ENCODE results near the gene SGCA. TPM values are rescaled to one million over a fixed set of nuclear protein-coding genes. Genes with fewer than 3 reads are reported as not detected.
A peak's percentile ranks its signal among the peaks of the same experiment; 100 is the strongest.

SGCA gene
- total and polyA plus RNA-seq, 2 of the 8 experiments (the other 6 are each of a cell fraction or from before 2014, with no cell fraction given): 0.12 TPM; not detected in 1

DNA sequence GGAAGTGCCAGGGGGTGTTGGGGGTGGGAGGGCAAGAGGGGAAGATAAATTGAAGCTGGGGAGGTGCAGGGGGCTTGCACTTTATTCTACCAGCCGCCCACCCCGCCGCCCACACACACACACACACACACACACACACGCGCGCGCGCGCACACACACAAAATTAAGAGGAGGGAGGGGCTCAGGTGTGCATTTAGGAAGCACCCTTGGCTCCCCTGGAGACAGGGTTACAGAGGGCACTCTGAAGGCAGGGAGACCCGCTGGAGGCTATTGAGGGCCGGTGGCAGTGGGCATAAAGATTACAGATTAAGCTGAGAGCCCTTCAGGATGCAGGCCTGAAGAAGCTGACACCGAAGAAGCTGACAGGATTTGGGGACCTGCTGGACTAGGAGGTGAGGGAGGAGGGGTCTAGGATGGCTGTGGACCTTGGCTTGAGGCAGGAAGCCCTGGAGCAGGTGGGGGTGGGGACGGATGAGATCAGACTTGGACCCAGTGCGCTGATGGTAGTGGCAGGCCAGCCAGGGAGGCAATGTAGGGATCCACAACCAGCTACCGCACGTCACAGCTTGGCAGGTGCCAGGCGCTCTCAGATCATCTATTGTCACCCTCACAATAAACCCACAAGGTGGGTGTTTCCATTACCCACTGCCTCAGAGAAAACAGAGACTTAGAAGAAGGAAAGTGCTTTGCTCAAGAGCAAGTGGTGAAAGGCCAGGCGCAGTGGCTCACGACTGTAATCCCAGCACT, 35.1 kb upstream of the SGCA start:
- H4K20me1 ChIP-seq (replicated peaks in 1 of 2; ENCODE audit: control insufficient read depth in 1 of 2, insufficient read depth in 2 of 2, low read length in 2 of 2): peaks cover 0 to 1% of the 10 kb centered on the region in 2 experiments
- no peak overlapping the region for H4K91ac ChIP-seq (replicated peaks; ENCODE audit: insufficient read length, low read length)
- peaks cover 0 to 2% (median 0%) of the 10 kb centered on the region in 4 experiments; a peak in 1 of 8 replicates for H3K36me3 ChIP-seq (ENCODE audit: control insufficient read depth in 2 of 4, insufficient read depth in 4 of 4, low read length in 3 of 4)
- TF ChIP-seq PHF8 (conservative IDR thresholded peaks at IDR 0.05; ENCODE audit: low read depth, low read length) (no peak), SP1 (IDR thresholded peaks at IDR 0.05; ENCODE audit: low read depth, low read length) (0 out of 2 replicates have a peak, but pooled peaks have one; percentile 16), KDM5A (IDR thresholded peaks at IDR 0.05; ENCODE audit: low read length) (no peak)
- H3K4ac ChIP-seq (replicated peaks; ENCODE audit: insufficient read length, low read depth, low read length): no peak overlapping the region
- H3K23ac ChIP-seq (ENCODE audit: insufficient read length): no peak overlapping the region
- DNase-seq (ENCODE audit: low read depth in 1 of 2, low spot score in 2 of 2) (no peak), FAIRE-seq (no peak)
- no peak overlapping the region; the same call in 1 of the 2 replicates for H4K8ac ChIP-seq (ENCODE audit: extremely low read depth, insufficient read depth, low read length)
- peaks cover 8 to 36% (median 30%) of the 10 kb centered on the region in 4 experiments for H3K4me1 ChIP-seq (replicated peaks in 1 of 4; ENCODE audit: control insufficient read depth in 3 of 4, insufficient read depth in 4 of 4, low read length in 3 of 4)
- no peak overlapping the region for H3K9ac ChIP-seq (replicated peaks in 1 of 4; ENCODE audit: extremely low read depth in 1 of 4, low read depth in 3 of 4, low read length in 3 of 4)
- H3K18ac ChIP-seq (ENCODE audit: extremely low read depth, low read length): no peak overlapping the region; the same call in 1 of the 2 replicates
- peak overlapping the region; percentile 70 to 99 for H3K4me2 ChIP-seq (ENCODE audit: insufficient read depth in 1 of 2, low read depth in 2 of 2, low read length in 2 of 2)
- POLR2A ChIA-PET (ENCODE audit: partially characterized antibody): interaction anchor here (0.7 to 2.9 kb wide), 9 partner anchors 11 to 332 kb away, joined by 3 to 9 read pairs (median 3); no protein-coding TSS in a partner anchor
- H3K56ac ChIP-seq (replicated peaks; ENCODE audit: insufficient read length, low read depth, low read length): no peak overlapping the region
- peaks cover 0 to 11% (median 2%) of the 10 kb centered on the region in 4 experiments; a peak in 4 of 7 replicates for H3K27me3 ChIP-seq (replicated peaks in 1 of 4; ENCODE audit: control insufficient read depth in 3 of 4, extremely low read depth in 1 of 4, insufficient read depth in 3 of 4, low read length in 3 of 4)
- no peak overlapping the region for H2BK120ac ChIP-seq (replicated peaks; ENCODE audit: low read depth, low read length)
- CTCF ChIA-PET (ENCODE audit: partially characterized antibody): interaction anchor here (0.6 to 21.6 kb wide), 14 partner anchors 12 to 391 kb away, joined by 3 to 299 read pairs (median 6); partner anchors contain the start of genes COL1A1 and PPP1R9B
- 33% methylated on average over 10 of the region's 19 CpGs; no CpG with 5 or more reads in 1 of the 2 experiments for WGBS, 2 experiments (ENCODE audit: extremely low coverage in 1 of 2, insufficient coverage in 1 of 2, insufficient read length in 1 of 2, insufficient replicate concordance in 2 of 2, low coverage in 1 of 2, low lambda C conversion rate in 2 of 2, missing lambda C conversion rate in 1 of 2)
- no peak overlapping the region for H2BK15ac ChIP-seq (ENCODE audit: low read length)
- no peak overlapping the region for H4K5ac ChIP-seq (ENCODE audit: insufficient read length, low read depth, low read length)
- H3K9me3 ChIP-seq (ENCODE audit: insufficient read depth in 2 of 2, low read depth in 1 of 2, low read length in 1 of 2): no peaks in the 10 kb centered on the region
- H3K79me1 ChIP-seq (ENCODE audit: low read depth, low read length): no peaks in the 10 kb centered on the region
- no peak overlapping the region for H2BK5ac ChIP-seq (ENCODE audit: low read depth, low read length)
- H3K27ac ChIP-seq (ENCODE audit: low read depth, low read length): no peak overlapping the region
- no peaks in the 10 kb centered on the region for H3K79me2 ChIP-seq (ENCODE audit: control insufficient read depth in 1 of 2, insufficient read depth in 2 of 2, low read length in 2 of 2)
- H3K4me3 ChIP-seq (ENCODE audit: extremely low read depth in 1 of 4, insufficient read depth in 2 of 4, low read depth in 3 of 4, low read length in 4 of 4): peak overlapping the region; percentile 37 to 97 (median 62)
- H2BK12ac ChIP-seq (ENCODE audit: low read depth, low read length): peak overlapping the region; percentile 55; the same call in 1 of the 2 replicates
- H3K23me2 ChIP-seq (ENCODE audit: low read depth, low read length): peaks cover 20% of the 10 kb centered on the region
- no peak overlapping the region for H3K14ac ChIP-seq (ENCODE audit: insufficient read length)
- no peak overlapping the region for H2BK20ac ChIP-seq (ENCODE audit: low read length)
- H2AFZ ChIP-seq (ENCODE audit: low read length): no peak overlapping the region
- no peak overlapping the region for H2AK5ac ChIP-seq (ENCODE audit: low read depth, low read length)
